Measurements from ENCODE around the gene TNRC6C. TPM values are rescaled to one million over a fixed set of nuclear protein-coding genes. Genes with fewer than 3 reads are reported as not detected.

Gene TNRC6C
- total RNA-seq, 3 donors from 2014 or later (not counting 1 experiment from before 2014, with no cell fraction given), result 74.3 to 100 (median 76.3) TPM

- Mint-ChIP-seq H3K4me3 (peak overlapping the region; percentile 92), H3K27me3 (ENCODE audit: low read depth in 2 of 2) (no peaks in the 10 kb centered on the region), H3K9me3 (no peaks in the 10 kb centered on the region), H3K4me1 (peaks cover 49 to 74% of the 10 kb centered on the region in 2 donors), H3K27ac (peak overlapping the region; percentile 81 to 87), H3K36me3 (no peaks in the 10 kb centered on the region)
- Histone ChIP-seq H3K4me3 (ENCODE audit: low read length) (peak overlapping the region; percentile 91), H3K27ac (ENCODE audit: low read length) (peak overlapping the region; percentile 51), H3K4me1 (ENCODE audit: control insufficient read depth, insufficient read depth, low read length) (peaks cover 93% of the 10 kb centered on the region), H3K9me3 (ENCODE audit: control insufficient read depth, insufficient read depth, low read length) (no peaks in the 10 kb centered on the region), H3K36me3 (ENCODE audit: control insufficient read depth, insufficient read depth, low read length) (peaks cover 56% of the 10 kb centered on the region), H3K27me3 (ENCODE audit: control insufficient read depth, insufficient read depth, low read length) (no peaks in the 10 kb centered on the region)
- 67% methylated on average over 25 of the region's 25 CpGs for WGBS (ENCODE audit: insufficient coverage)
- ATAC-seq (no peak), DNase-seq (no peak)
- intact Hi-C loops (cut with micrococcal nuclease), result no loop called here
- no peak for TF ChIP-seq CTCF (IDR thresholded peaks at IDR 0.05)
Measured at GRCh38 chr17:78125976-78126894, 167.7 kb downstream of the TNRC6C start.

DNA sequence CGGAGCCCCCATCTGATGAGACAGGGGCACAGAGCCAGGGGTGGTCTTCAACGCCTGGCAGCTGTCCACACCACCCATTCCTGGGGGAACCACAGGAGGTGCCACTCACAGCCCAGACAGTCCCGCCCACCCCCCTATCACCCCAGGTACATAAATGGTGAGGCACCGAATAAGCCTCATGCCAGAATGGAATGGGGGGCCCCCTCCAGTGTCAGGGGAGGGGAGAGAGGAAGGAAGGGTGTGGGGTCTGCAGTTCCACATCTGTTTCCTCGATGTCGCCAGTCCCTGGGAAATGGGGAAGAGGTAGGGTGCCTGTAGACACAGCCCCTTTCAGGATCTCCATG is 168.4 kb downstream of the TNRC6C start:
- Histone ChIP-seq H3K4me1 (ENCODE audit: control insufficient read depth, insufficient read depth, low read length) (peaks cover 86% of the 10 kb centered on the region), H3K9me3 (ENCODE audit: control insufficient read depth, insufficient read depth, low read length) (no peaks in the 10 kb centered on the region), H3K36me3 (ENCODE audit: control insufficient read depth, insufficient read depth, low read length) (peaks cover 54% of the 10 kb centered on the region), H3K4me3 (ENCODE audit: low read length) (peak overlapping the region; percentile 91), H3K27me3 (ENCODE audit: control insufficient read depth, insufficient read depth, low read length) (no peaks in the 10 kb centered on the region), H3K27ac (ENCODE audit: low read length) (peak overlapping the region; percentile 45)
- ATAC-seq (no peak), DNase-seq (no peak)
- Mint-ChIP-seq H3K27me3 (ENCODE audit: low read depth in 2 of 2) (no peaks in the 10 kb centered on the region), H3K36me3 (no peaks in the 10 kb centered on the region), H3K4me3 (peak overlapping the region; percentile 92), H3K9me3 (no peaks in the 10 kb centered on the region), H3K27ac (peak overlapping the region; percentile 81 to 87), H3K4me1 (peaks cover 43 to 69% of the 10 kb centered on the region in 2 donors)
- intact Hi-C loops (cut with micrococcal nuclease), result no loop called here
- TF ChIP-seq CTCF (IDR thresholded peaks at IDR 0.05), result no peak
- WGBS (ENCODE audit: insufficient coverage), result 10% methylated on average over 5 of the region's 6 CpGs

GRCh38 chr17:78127239-78127887 is 168.9 kb downstream of the TNRC6C start:
- H3K4me3 Mint-ChIP-seq, result peak overlapping the region; percentile 92
- peaks cover 50% of the 10 kb centered on the region for H3K36me3 ChIP-seq (ENCODE audit: control insufficient read depth, insufficient read depth, low read length)
- TF ChIP-seq CTCF (IDR thresholded peaks at IDR 0.05), result no peak
- no peaks in the 10 kb centered on the region for H3K9me3 Mint-ChIP-seq
- no peaks in the 10 kb centered on the region for H3K9me3 ChIP-seq (ENCODE audit: control insufficient read depth, insufficient read depth, low read length)
- no peaks in the 10 kb centered on the region for H3K27me3 Mint-ChIP-seq (ENCODE audit: low read depth in 2 of 2)
- H3K4me1 ChIP-seq (ENCODE audit: control insufficient read depth, insufficient read depth, low read length), result peaks cover 83% of the 10 kb centered on the region
- no peaks in the 10 kb centered on the region for H3K36me3 Mint-ChIP-seq
- peak overlapping the region; percentile 81 to 87 for H3K27ac Mint-ChIP-seq
- 2% methylated on average over 25 of the region's 25 CpGs for WGBS (ENCODE audit: insufficient coverage)
- H3K27ac ChIP-seq (ENCODE audit: low read length), result peak overlapping the region; percentile 45
- peak; percentile 66 to 84 for DNase-seq
- peak; percentile 41 to 65 (median 60) for ATAC-seq
- peaks cover 39 to 66% of the 10 kb centered on the region in 2 donors for H3K4me1 Mint-ChIP-seq
- H3K27me3 ChIP-seq (ENCODE audit: control insufficient read depth, insufficient read depth, low read length), result no peaks in the 10 kb centered on the region
- intact Hi-C loops (cut with micrococcal nuclease), result no loop called here
- peak overlapping the region; percentile 91 for H3K4me3 ChIP-seq (ENCODE audit: low read length)
